GM12875 (cell line): Measurements from ENCODE around the gene ADAP1.

Experiments
- H3K4me3 ChIP-seq: one replicate; pipeline ENCODE4 v1.5.1; 2011; ENCODE audit warnings: low read depth, low read length, control low read depth
- CTCF ChIP-seq: IDR thresholded peaks from 2 replicates; pipeline ENCODE4 v1.5.1; 2011; ENCODE audit warnings: low read depth, mild to moderate bottlenecking, control low read depth, inconsistent platforms, low read length, moderate library complexity, borderline replicate concordance; ENCODE audit not compliant: insufficient read depth

Gene ADAP1

GRCh38 chr7:922334-923107, 32.0 kb downstream of the ADAP1 start:
- peak overlapping the region; percentile 50 for H3K4me3 ChIP-seq
- TF ChIP-seq CTCF, result no peak

DNA sequence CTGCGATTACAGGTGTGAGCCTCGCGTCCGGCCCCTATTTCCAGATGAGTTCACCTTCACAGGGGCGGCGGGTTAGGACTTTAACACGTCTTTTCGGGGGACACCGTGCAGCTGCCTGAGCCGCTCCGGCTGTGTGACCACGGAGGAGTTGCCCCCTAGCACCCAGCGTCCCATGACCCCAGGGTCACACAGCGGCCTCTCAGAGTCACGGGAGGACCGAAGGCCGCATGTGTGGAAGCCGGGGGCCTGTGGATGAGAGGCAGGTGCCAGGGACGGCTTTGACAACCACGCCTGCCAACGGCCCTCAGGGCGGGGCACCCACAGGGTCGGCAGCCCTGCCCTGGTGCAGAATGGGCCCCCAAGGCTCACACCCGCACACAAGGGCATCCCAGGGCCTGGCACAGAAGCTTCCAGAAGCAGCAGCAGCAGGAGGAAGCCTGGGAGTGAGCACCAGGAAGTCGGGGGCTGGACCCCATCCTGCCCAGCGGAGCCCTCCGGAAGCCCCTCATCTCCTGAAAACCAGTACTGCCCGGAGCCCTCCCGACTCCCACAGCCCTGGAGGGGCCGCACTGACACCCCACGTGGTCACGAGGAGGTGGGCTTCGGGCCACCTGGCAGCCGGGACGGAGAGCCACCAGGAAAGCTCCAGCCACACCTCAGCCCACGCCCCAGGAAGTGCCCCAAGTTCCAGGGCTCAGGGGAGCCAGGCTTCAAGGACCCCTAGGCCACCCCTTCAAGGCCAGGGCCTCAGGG, 32.7 kb downstream of the ADAP1 start:
- no peak for TF ChIP-seq CTCF
- no peak overlapping the region for H3K4me3 ChIP-seq

DNA sequence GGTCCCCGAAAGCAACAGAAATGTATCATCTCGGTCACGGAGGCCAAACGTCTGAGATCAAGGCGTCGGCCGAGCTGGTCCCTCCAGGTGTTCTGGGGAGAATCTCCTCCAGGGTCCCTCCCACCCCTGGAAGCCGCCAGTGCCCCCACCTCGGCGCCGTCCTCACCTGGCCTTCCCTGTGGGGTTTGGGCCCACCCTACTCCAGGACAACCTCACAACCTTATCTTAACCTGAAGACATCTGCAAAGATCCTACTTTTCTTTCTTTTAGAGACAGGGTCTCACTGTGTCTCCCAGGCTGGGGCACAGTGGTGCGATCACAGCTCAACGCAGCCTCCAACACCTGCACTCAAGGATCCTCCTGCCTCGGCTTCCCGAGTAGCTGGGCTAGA, 33.4 kb downstream of the ADAP1 start:
- H3K4me3 ChIP-seq, result no peak overlapping the region
- no peak for TF ChIP-seq CTCF

GRCh38 chr7:920351-921070, 34.0 kb downstream of the ADAP1 start:
- no peak for TF ChIP-seq CTCF
- no peak overlapping the region for H3K4me3 ChIP-seq

GRCh38 chr7:919924-920341, 34.5 kb downstream of the ADAP1 start:
- TF ChIP-seq CTCF, result no peak
- no peak overlapping the region for H3K4me3 ChIP-seq

- no peak overlapping the region for H3K4me3 ChIP-seq
- TF ChIP-seq CTCF, result no peak
Observed at GRCh38 chr7:919114-919442, 35.4 kb downstream of the ADAP1 start.
